HG02884 (cell line): ENCODE data around the gene CSF2.

Experiments
- ATAC-seq: cut with Tn5 transposase; IDR thresholded peaks from one replicate; pipeline ENCODE4 v1.9.1; 2021; ENCODE audit warnings: mild to moderate bottlenecking, moderate library complexity; ENCODE audit not compliant: unreplicated experiment

Gene CSF2

GRCh38 chr5:132073231-132074013 is at the start of gene CSF2:
Gene CSF2 (plus strand): TSS chr5:132073789. CDS start chr5:132073824, 35 bp downstream.
- ATAC-seq, result no peak

DNA sequence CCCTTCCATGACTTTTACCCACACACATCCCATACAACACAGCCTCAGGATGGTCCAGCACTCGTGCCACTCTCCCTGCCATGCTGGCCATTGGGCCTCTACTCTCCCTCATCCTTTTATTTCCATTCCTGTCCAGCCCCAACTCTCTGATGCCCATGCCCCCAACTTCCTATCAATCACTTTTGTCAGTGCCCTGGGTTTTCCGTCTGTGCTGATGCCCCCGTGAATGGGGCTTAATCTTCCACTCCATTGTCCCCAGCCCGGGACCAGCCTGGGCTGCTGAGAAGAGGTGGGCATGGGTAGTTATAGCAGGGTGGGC is 49.5 kb upstream of the CSF2 start:
- ATAC-seq, result no peak

- no peak for ATAC-seq
These were observed 48.7 kb upstream of the CSF2 start for GRCh38 chr5:132024789-132025402.

- ATAC-seq, result no peak
These were observed 48.1 kb upstream of the CSF2 start for GRCh38 chr5:132025403-132025971.

GRCh38 chr5:132026516-132027008 is 47.0 kb upstream of the CSF2 start:
- no peak for ATAC-seq

DNA sequence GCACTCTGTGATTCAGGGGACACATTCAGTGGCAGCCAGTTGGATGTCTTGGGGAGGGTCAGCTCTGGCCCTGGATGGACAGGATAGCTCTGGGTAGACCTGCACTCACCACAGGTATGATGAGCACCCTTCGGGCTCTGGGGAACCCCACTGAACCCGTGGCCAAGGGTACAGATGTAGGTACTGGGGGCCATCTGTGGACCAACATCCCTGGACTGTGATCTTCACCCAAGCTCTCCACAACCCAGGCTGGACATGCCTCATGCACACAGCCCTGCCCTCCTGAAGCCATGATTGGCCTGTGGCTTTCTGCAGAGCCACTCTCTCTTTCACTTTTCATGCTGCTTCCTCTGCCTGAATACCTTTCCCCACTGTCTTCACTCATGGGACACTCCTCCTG is 46.6 kb upstream of the CSF2 start:
- ATAC-seq, result no peak

DNA sequence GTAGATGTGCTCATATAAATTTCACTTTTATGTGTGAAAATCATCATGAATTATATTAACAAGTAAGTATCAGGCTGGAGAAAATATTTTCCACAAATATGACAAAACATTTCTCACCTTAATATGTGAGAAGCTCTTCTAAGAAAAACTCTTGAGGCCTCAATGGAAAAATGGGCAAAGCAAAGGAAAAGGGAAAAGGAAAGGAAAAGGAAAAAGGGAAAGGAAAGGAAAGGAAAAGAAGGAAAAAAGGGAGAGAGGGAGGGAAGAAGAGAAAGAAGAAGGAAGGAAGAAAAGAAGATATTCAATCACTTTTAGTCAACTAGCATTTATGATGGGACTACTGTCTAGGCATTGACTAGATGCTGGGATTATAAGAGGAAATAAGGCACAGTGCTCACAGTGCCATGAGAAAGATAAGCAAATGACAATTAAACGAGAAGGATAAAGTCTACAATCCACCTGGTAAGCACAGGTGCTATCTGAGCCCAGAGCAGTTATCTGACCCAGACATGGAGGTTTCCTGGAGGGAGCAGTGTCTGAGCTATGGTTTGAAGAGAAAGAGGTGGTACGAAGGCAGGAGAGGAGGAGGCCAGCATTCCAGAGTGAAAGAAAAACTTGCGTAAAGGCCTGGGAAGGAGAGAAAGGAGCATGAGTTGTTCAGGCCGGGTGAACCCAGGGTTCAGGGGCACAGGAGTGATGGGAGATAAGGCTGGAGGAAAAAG is 43.8 kb upstream of the CSF2 start:
- no peak for ATAC-seq

DNA sequence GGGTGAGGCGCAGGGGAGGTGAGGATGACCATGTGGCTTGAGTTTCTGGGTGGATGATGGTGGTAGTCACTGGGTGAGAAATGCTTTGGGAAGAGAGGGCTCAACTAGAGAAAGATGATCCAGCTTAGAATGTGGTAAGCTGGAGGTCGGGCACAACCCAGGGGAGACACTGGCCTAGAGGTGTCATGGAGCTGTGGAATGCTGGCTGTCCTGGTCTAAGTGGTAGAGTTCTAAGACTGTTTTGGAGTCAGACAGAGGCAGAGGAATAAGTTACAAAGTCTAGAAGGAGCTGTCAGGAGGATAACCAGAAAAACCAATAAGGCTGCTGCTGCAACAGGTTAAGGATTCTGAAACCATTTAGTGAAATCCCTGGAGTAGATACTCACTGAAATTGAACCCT is 43.0 kb upstream of the CSF2 start:
- ATAC-seq, result no peak

- ATAC-seq, result no peak
These were observed 41.4 kb upstream of the CSF2 start for GRCh38 chr5:132032196-132032595.

- ATAC-seq, result no peak
These were observed 40.5 kb upstream of the CSF2 start for GRCh38 chr5:132033122-132033521.

GRCh38 chr5:132037353-132037752 is 36.2 kb upstream of the CSF2 start:
- no peak for ATAC-seq

DNA sequence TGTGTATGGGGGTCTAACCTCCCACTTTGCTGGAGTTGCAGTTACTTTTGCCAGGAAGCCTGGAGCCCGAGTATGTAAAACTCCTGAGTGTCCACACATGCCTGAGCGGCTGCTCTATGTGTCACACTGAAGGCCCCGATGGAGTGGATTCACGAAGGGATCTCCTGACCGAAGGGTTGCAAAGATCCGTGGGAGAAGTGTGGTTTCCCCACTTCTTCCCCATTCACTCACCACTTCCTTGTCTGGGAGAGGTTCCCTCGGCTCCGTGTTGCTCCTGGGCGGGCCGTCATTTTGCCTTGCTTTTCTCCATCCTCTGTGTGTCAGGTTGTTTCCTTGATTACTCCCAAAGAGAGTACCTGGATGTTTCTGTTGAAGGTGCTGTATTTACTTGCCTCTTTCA is 29.4 kb upstream of the CSF2 start:
- ATAC-seq, result no peak

- no peak for ATAC-seq
These were observed 26.7 kb upstream of the CSF2 start for GRCh38 chr5:132046880-132047299.

GRCh38 chr5:132049093-132049492 is 24.5 kb upstream of the CSF2 start:
- no peak for ATAC-seq

- ATAC-seq, result no peak
These were observed 24.0 kb upstream of the CSF2 start for GRCh38 chr5:132049559-132049958.

DNA sequence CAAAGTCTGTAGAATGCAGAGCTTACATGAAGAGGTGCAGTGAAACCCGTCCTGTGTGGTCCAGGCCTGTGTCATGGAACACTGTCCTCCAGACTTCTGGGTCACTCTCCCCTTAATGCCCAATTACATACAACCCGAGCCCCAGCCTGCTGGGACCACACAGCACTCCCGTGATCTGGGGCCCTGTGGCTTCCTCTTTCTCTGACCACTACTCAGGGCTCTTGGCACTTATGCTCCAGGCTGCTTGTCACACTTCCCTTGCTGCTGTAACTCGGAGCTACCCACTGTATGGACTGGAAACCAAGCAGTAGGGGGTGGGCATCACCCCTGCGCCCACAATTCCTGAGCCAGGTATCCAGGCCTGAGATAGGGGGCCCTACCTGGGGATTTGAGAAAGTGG is 23.5 kb upstream of the CSF2 start:
- ATAC-seq, result no peak

DNA sequence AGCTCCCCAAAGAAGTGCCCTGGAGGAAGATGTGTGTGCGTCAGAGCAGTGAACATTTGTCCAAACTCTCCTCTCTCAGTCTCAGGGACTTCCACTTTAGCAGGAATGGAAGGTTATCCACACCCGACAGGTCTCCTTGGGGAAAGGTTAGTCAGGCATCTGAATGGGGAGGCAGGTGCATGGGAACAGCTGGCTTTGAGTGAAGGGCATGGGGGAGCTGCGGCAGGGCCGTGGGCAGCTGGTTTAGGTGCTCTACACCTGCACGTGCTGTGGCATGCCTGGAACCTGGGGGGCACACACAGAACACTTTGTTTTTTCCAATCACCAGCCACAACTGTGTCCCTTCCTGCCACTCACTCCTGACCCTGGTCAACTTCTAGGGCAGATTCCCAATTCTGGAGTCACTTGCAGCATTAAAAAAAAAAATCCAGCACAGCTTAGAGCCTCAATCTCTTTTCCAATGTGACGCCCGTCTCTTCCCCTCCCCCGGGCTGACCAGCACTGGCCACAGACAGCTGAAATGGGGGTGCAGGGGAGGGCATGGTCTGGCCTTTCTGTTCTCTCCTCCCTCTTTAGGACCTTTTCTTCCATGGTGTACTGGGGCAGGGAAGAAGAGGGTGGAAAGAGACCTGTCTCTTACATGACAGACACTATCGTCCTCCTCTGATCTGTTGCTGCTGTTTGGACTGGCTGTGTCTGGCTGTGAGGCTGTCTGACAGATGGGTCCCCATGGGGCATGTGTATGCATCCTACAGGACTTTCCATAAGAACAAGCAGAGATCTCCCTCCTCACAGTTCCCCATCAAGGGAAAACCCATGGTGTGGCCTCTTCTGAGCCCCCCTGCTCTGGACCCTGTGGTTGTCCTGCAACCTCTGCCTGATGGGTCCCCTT is 22.7 kb upstream of the CSF2 start:
- ATAC-seq, result no peak

- no peak for ATAC-seq
These were observed 21.1 kb upstream of the CSF2 start for GRCh38 chr5:132052520-132052919.

GRCh38 chr5:132053483-132053882 is 20.1 kb upstream of the CSF2 start:
- no peak for ATAC-seq

DNA sequence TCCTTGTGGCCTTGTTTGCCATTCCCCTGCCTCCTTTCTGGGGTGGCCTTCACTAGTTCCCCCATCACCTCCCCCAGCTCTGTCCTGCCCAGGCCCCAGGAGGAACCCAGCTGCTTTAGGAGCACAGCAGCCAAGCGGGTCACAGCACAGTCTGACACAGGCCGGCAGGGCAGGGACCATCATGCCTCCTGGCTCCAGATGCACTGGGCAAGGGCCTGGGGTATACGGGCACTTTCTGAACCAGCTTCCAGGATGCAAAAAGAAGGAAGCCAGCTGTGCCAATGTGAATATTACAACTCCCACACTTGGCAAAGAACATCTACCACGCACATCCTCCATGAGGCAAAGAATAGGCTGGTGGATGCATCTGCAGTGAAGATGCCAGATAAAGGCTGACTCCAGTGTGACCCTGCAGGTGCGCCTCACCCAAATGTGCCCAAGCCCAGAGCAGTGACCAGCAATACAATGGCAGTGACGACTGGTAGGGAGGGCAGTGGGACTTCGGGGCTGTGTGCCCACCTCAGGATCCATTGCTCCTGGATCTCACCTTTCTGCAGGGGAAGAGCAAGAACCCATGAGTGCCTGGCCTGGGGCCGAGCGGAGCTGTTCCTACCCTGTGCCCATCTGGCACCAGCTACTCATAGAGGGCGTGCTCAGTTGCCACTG is 19.4 kb upstream of the CSF2 start:
- ATAC-seq, result no peak
